Liver (tissue), 3 donors: ENCODE results near the gene MYO5A.

Experiments
- ATF3 ChIP-seq: IDR thresholded peaks from 2 replicates; pipeline ENCODE4 v1.6.1; 2016; ENCODE audit warnings: antibody characterized with exemption
- CTCF ChIP-seq: fragments of 150-350 bp; IDR thresholded peaks from 2 replicates; pipeline ENCODE4 v1.5.1; 2017; ENCODE audit warnings: improper control_type of control experiment, low read depth, low read length; ENCODE audit not compliant: missing input control
- EGR1 ChIP-seq, 2 donors: IDR thresholded peaks; 2 replicates each; pipeline ENCODE4 v1.6.1; 2016 to 2018; ENCODE audit warnings: antibody characterized with exemption in 2 of 2, low read depth in 2 of 2
- GABPA ChIP-seq, 2 donors: IDR thresholded peaks in 1 of 2; conservative IDR thresholded peaks in 1 of 2; 2 replicates each; pipeline ENCODE4 v1.6.1; 2016; ENCODE audit warnings: antibody characterized with exemption in 2 of 2, mild to moderate bottlenecking in 1 of 2, moderate library complexity in 1 of 2
- JUND ChIP-seq, 2 donors: IDR thresholded peaks; 2 replicates each; pipeline ENCODE4 v1.6.1; 2016; ENCODE audit warnings: antibody characterized with exemption in 2 of 2
- NR2F2 ChIP-seq: IDR thresholded peaks from 2 replicates; pipeline ENCODE4 v1.6.1; 2016; ENCODE audit warnings: antibody characterized with exemption
- RAD21 ChIP-seq, 2 donors: IDR thresholded peaks; 2 replicates each; pipeline ENCODE4 v1.6.1; 2016; ENCODE audit warnings: antibody characterized with exemption in 2 of 2, mild to moderate bottlenecking in 2 of 2
- RXRA ChIP-seq, 2 donors: IDR thresholded peaks; 2 replicates each; pipeline ENCODE4 v1.6.1; 2017 to 2018; ENCODE audit warnings: antibody characterized with exemption in 2 of 2, mild to moderate bottlenecking in 1 of 2
- SP1 ChIP-seq: IDR thresholded peaks from 2 replicates; pipeline ENCODE4 v1.6.1; 2018; ENCODE audit warnings: antibody characterized with exemption, mild to moderate bottlenecking
- TAF1 ChIP-seq: conservative IDR thresholded peaks from 2 replicates; pipeline ENCODE4 v1.6.1; 2016; ENCODE audit warnings: antibody characterized with exemption, mild to moderate bottlenecking
- YY1 ChIP-seq: IDR thresholded peaks from 2 replicates; pipeline ENCODE4 v1.6.1; 2016; ENCODE audit warnings: antibody characterized with exemption, mild to moderate bottlenecking
- ZBTB33 ChIP-seq: IDR thresholded peaks from 2 replicates; pipeline ENCODE4 v1.6.1; 2016; ENCODE audit warnings: antibody characterized with exemption
- TF ChIP-seq, protein P1 (sequence below): IDR thresholded peaks from 2 replicates; pipeline ENCODE4 v1.6.1; 2016; ENCODE audit warnings: antibody characterized with exemption, mild to moderate bottlenecking
- TF ChIP-seq, protein P2 (sequence below): IDR thresholded peaks from 2 replicates; pipeline ENCODE4 v1.6.1; 2016; ENCODE audit warnings: antibody characterized with exemption
- donor health status: healthy.
- donor health status: healthy.

DNA sequence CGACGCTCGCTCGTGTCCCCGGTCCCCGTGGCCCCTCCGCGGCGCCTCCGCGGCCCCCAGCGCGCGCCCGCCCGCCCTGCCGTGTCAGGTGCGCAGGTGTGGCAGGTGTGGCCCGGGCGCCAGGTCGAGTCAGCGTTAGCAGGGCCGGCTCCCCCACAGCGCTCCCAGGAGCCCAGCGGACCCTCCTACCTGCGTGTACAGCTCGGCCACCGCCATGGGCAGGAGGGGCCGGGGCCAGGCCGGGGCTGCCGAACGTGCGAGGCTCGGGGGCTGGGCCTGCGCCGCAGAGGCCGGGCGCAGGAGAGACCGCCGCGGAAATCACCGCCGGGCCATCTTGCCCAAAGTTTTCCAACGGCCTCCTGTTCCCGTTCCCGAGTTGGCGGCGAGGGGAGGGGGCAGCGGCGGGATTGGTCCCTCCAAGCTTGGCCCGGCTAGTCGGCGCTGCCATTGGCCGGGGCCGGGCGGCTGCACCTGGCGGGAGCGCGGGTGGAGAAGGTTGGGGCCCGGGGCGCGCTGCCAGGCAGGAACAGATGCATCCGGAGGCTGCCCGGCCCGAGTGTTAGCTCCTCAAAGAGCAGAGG, 233.2 kb downstream of the MYO5A start, which contains the start of gene MYO5C:
- TF ChIP-seq RXRA (IDR thresholded peaks at IDR 0.05) (no peak), CTCF (no peak), JUND (IDR thresholded peaks at IDR 0.05) (no peak), YY1 (peak; percentile 73), ATF3 (no peak), SP1 (peak; percentile 47), EGR1 (IDR thresholded peaks at IDR 0.05; ENCODE audit: low read depth in 2 of 2) (no peak), TAF1 (no peak), GABPA (IDR thresholded peaks at IDR 0.05 in 1 of 2, conservative IDR thresholded peaks at IDR 0.05 in 1 of 2) (no peak), NR2F2 (no peak), ZBTB33 (no peak), RAD21 (IDR thresholded peaks at IDR 0.05) (peak in 1 of 2 donors; percentile 27)
- TF ChIP-seq, protein P1, sequence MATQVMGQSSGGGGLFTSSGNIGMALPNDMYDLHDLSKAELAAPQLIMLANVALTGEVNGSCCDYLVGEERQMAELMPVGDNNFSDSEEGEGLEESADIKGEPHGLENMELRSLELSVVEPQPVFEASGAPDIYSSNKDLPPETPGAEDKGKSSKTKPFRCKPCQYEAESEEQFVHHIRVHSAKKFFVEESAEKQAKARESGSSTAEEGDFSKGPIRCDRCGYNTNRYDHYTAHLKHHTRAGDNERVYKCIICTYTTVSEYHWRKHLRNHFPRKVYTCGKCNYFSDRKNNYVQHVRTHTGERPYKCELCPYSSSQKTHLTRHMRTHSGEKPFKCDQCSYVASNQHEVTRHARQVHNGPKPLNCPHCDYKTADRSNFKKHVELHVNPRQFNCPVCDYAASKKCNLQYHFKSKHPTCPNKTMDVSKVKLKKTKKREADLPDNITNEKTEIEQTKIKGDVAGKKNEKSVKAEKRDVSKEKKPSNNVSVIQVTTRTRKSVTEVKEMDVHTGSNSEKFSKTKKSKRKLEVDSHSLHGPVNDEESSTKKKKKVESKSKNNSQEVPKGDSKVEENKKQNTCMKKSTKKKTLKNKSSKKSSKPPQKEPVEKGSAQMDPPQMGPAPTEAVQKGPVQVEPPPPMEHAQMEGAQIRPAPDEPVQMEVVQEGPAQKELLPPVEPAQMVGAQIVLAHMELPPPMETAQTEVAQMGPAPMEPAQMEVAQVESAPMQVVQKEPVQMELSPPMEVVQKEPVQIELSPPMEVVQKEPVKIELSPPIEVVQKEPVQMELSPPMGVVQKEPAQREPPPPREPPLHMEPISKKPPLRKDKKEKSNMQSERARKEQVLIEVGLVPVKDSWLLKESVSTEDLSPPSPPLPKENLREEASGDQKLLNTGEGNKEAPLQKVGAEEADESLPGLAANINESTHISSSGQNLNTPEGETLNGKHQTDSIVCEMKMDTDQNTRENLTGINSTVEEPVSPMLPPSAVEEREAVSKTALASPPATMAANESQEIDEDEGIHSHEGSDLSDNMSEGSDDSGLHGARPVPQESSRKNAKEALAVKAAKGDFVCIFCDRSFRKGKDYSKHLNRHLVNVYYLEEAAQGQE = no peak
- TF ChIP-seq, protein P2, sequence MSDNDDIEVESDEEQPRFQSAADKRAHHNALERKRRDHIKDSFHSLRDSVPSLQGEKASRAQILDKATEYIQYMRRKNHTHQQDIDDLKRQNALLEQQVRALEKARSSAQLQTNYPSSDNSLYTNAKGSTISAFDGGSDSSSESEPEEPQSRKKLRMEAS = no peak
